ENCODE results near the gene FOXK1.

The FOXK1 gene

GRCh38 chr7:4758111-4758510 is 76.0 kb downstream of the FOXK1 start:
- H3K9me3 ChIP-seq (ENCODE audit: control insufficient read depth, insufficient read depth, low read depth, low read length), result no peaks in the 10 kb centered on the region
- ChIA-PET CTCF (no interaction called here), POLR2A (interaction anchor here (0.7 kb wide), 1 partner anchor 17 kb away, joined by 3 read pairs; no protein-coding TSS in a partner anchor)
- peaks cover 26 to 81% of the 10 kb centered on the region in 2 experiments; a peak in 2 of 3 replicates for H3K36me3 ChIP-seq (ENCODE audit: control insufficient read depth in 2 of 2, insufficient read depth in 1 of 2, low read length in 2 of 2)
- no peak for TF ChIP-seq ZNF133 (tag by site-specific recombination; IDR thresholded peaks at IDR 0.05)
- no peak for TF ChIP-seq ZFP69B (tag by site-specific recombination; IDR thresholded peaks at IDR 0.05)
- no peak for TF ChIP-seq ZNF404 (tag by site-specific recombination; IDR thresholded peaks at IDR 0.05)
- TF ChIP-seq, protein P1, sequence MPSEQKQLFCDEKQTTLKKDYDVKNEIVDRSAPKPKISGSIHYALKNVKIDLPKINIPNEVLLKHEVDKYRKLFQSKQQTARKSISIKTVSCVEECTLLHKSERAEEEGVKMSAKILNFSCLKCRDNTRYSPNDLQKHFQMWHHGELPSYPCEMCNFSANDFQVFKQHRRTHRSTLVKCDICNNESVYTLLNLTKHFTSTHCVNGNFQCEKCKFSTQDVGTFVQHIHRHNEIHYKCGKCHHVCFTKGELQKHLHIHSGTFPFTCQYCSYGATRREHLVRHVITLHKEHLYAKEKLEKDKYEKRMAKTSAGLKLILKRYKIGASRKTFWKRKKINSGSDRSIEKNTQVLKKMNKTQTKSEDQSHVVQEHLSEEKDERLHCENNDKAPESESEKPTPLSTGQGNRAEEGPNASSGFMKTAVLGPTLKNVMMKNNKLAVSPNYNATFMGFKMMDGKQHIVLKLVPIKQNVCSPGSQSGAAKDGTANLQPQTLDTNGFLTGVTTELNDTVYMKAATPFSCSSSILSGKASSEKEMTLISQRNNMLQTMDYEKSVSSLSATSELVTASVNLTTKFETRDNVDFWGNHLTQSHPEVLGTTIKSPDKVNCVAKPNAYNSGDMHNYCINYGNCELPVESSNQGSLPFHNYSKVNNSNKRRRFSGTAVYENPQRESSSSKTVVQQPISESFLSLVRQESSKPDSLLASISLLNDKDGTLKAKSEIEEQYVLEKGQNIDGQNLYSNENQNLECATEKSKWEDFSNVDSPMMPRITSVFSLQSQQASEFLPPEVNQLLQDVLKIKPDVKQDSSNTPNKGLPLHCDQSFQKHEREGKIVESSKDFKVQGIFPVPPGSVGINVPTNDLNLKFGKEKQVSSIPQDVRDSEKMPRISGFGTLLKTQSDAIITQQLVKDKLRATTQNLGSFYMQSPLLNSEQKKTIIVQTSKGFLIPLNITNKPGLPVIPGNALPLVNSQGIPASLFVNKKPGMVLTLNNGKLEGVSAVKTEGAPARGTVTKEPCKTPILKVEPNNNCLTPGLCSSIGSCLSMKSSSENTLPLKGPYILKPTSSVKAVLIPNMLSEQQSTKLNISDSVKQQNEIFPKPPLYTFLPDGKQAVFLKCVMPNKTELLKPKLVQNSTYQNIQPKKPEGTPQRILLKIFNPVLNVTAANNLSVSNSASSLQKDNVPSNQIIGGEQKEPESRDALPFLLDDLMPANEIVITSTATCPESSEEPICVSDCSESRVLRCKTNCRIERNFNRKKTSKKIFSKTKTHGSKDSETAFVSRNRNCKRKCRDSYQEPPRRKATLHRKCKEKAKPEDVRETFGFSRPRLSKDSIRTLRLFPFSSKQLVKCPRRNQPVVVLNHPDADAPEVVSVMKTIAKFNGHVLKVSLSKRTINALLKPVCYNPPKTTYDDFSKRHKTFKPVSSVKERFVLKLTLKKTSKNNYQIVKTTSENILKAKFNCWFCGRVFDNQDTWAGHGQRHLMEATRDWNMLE (tag by site-specific recombination; conservative IDR thresholded peaks at IDR 0.05; ENCODE audit: low read depth), result no peak
- no peak for TF ChIP-seq ZNF792 (tag by site-specific recombination; IDR thresholded peaks at IDR 0.05)
- TF ChIP-seq ZNF521 (tag by site-specific recombination; IDR thresholded peaks at IDR 0.05), result no peak
- no peak overlapping the region for H3K4me3 ChIP-seq (ENCODE audit: low read depth, low read length)
- H3K27ac ChIP-seq (ENCODE audit: extremely low read depth, low read depth, low read length), result no peak overlapping the region
- H3K4me1 ChIP-seq (ENCODE audit: control insufficient read depth, insufficient read depth, low read length), result no peaks in the 10 kb centered on the region

DNA sequence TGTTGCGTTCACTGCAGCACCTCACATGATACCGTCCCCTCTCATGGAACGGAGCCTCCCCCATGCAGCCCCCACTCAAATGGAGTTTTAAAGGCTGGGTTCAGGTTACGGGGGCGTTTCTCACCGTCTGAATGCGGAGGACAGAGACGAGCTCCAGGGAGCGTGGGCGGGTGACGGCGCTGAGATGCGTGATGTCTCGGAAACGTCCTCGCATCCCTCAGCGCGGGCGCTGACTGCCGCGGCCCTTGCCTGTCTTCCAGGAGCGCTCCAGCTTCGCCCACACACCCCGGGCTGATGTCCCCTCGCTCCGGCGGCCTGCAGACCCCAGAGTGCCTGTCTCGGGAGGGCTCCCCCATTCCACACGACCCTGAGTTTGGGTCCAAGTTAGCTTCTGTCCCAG is 76.7 kb downstream of the FOXK1 start:
- Histone ChIP-seq H3K4me1 (ENCODE audit: control insufficient read depth, insufficient read depth, low read length) (no peaks in the 10 kb centered on the region), H3K36me3 (ENCODE audit: control insufficient read depth in 2 of 2, insufficient read depth in 1 of 2, low read length in 2 of 2) (peaks cover 26 to 88% of the 10 kb centered on the region in 2 experiments; a peak in 2 of 3 replicates), H3K27ac (ENCODE audit: extremely low read depth, low read depth, low read length) (no peak overlapping the region), H3K4me3 (ENCODE audit: low read depth, low read length) (no peak overlapping the region), H3K9me3 (ENCODE audit: control insufficient read depth, insufficient read depth, low read depth, low read length) (no peaks in the 10 kb centered on the region)
- POLR2A ChIA-PET, result no interaction called here
- TF ChIP-seq KLF1 (tag by site-specific recombination; IDR thresholded peaks at IDR 0.05), result no peak
- no peak for TF ChIP-seq ZBTB7A (tag by site-specific recombination; IDR thresholded peaks at IDR 0.05; ENCODE audit: low read depth)
- TF ChIP-seq SCRT2 (tag by site-specific recombination; IDR thresholded peaks at IDR 0.05), result no peak
- no peak for TF ChIP-seq ZFHX2 (tag by site-specific recombination; conservative IDR thresholded peaks at IDR 0.05)
- no peak for TF ChIP-seq ZNF37A (tag by site-specific recombination; IDR thresholded peaks at IDR 0.05)
- no peak for TF ChIP-seq ZNF645 (tag by site-specific recombination; IDR thresholded peaks at IDR 0.05)
- CTCF ChIA-PET, result interaction anchor here (0.6 kb wide), 1 partner anchor 185 kb away, joined by 3 read pairs; no protein-coding TSS in a partner anchor

DNA sequence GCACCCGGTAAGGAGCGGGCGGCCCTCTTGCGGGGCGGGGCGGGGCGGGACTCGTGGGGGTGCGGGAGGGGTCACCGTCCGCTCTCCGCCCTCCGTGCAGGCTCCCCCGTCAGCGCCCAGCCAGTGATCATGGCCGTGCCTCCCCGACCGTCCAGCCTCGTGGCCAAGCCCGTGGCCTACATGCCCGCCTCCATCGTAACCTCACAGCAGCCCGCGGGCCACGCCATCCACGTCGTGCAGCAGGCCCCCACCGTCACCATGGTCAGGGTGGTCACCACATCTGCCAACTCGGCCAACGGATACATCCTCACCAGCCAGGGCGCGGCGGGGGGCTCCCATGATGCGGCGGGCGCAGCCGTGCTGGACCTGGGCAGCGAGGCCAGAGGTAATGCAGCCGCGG is 77.1 kb downstream of the FOXK1 start:
- ChIA-PET POLR2A (no interaction called here), CTCF (interaction anchor here (0.6 kb wide), 1 partner anchor 186 kb away, joined by 3 read pairs; no protein-coding TSS in a partner anchor)
- TF ChIP-seq ZNF10 (tag by site-specific recombination; IDR thresholded peaks at IDR 0.05) (no peak), ZNF248 (tag by site-specific recombination; IDR thresholded peaks at IDR 0.05) (no peak), ZBTB26 (tag by site-specific recombination; optimal IDR thresholded peaks at IDR 0.05) (no peak), ELK4 (IDR thresholded peaks at IDR 0.05; ENCODE audit: borderline replicate concordance, low read depth, low read length) (no peak), ZNF121 (tag by site-specific recombination; IDR thresholded peaks at IDR 0.05) (no peak), ZNF155 (tag by site-specific recombination; IDR thresholded peaks at IDR 0.05) (no peak), ZNF621 (tag by site-specific recombination; IDR thresholded peaks at IDR 0.05) (no peak), ZNF221 (tag by site-specific recombination; IDR thresholded peaks at IDR 0.05; ENCODE audit: borderline replicate concordance) (no peak), ZNF37A (tag by site-specific recombination; IDR thresholded peaks at IDR 0.05) (no peak), OVOL3 (tag by site-specific recombination; IDR thresholded peaks at IDR 0.05) (no peak)
- Histone ChIP-seq H3K27ac (ENCODE audit: extremely low read depth, low read depth, low read length) (no peak overlapping the region), H3K4me1 (ENCODE audit: control insufficient read depth, insufficient read depth, low read length) (no peaks in the 10 kb centered on the region), H3K9me3 (ENCODE audit: control insufficient read depth, insufficient read depth, low read depth, low read length) (no peaks in the 10 kb centered on the region), H3K4me3 (ENCODE audit: low read depth, low read length) (no peak overlapping the region), H3K36me3 (ENCODE audit: control insufficient read depth in 2 of 2, insufficient read depth in 1 of 2, low read length in 2 of 2) (peaks cover 26 to 91% of the 10 kb centered on the region in 2 experiments; a peak in 2 of 3 replicates)
